OCI-LY7 (cell line): ENCODE results near the gene PTPRB. TPM values are rescaled to one million over a fixed set of nuclear protein-coding genes. Genes with fewer than 3 reads are reported as not detected.

Experiments used
- BruUV-seq: library from RNA; stranded (reverse); fragments of 400-500 nt; replicated peaks from 2 replicates; lab custom pipeline; 2021; lab: Mats Ljungman, UMichigan
- CTCF ChIA-PET: fragments of 300-600 bp; sonication (Branson Sonifier 250); formaldehyde crosslinking; loops from one replicate; lab custom pipeline; 2022; ENCODE audit warnings: antibody characterized with exemption; ENCODE audit not compliant: unreplicated experiment; lab: Charles Lee
- POLR2A ChIA-PET: fragments of 300-600 bp; sonication (Branson Sonifier 250); formaldehyde crosslinking; loops from one replicate; lab custom pipeline; 2022; ENCODE audit warnings: antibody characterized with exemption; lab: Charles Lee
- DNase-seq: peaks from one replicate; pipeline ENCODE4 v3.0.0-alpha.2; 2015; ENCODE audit warnings: low spot score
- H2AFZ ChIP-seq: fragments of 200-600 bp; sonication (generic), shearing (Covaris generic); 2 replicates; pipeline ENCODE4 v1.6.1; 2014; ENCODE audit warnings: mild to moderate bottlenecking, antibody characterized with exemption, low read length, moderate library complexity
- H3K27ac ChIP-seq: fragments of 200-600 bp; sonication (generic); 2 replicates; pipeline ENCODE4 v1.5.1; 2014; ENCODE audit warnings: mixed run types, low read depth, mild to moderate bottlenecking, moderate library complexity, low read length, inconsistent platforms; ENCODE audit not compliant: poor library complexity, severe bottlenecking
- H3K36me3 ChIP-seq: fragments of 200-600 bp; sonication (generic); 2 replicates; pipeline ENCODE4 v1.6.1; 2014; ENCODE audit warnings: mild to moderate bottlenecking, antibody characterized with exemption, low read length, moderate library complexity, mixed read lengths; ENCODE audit not compliant: insufficient read depth
- H3K4me1 ChIP-seq: fragments of 200-600 bp; sonication (generic); 2 replicates; pipeline ENCODE4 v1.5.1; 2014; ENCODE audit warnings: mild to moderate bottlenecking, low read length; ENCODE audit not compliant: insufficient read depth, poor library complexity, severe bottlenecking
- H3K4me2 ChIP-seq: fragments of 200-600 bp; sonication (generic); 2 replicates; pipeline ENCODE4 v1.6.1; 2014; ENCODE audit warnings: mild to moderate bottlenecking, low read length
- H3K4me3 ChIP-seq: fragments of 200-600 bp; sonication (generic); 2 replicates; pipeline ENCODE4 v1.5.1; 2014; ENCODE audit warnings: mild to moderate bottlenecking, low read depth, low read length; ENCODE audit not compliant: poor library complexity, severe bottlenecking
- H3K79me2 ChIP-seq: fragments of 200-600 bp; sonication (generic); 2 replicates; pipeline ENCODE4 v1.6.1; 2016; ENCODE audit warnings: low read depth, mild to moderate bottlenecking, low read length, moderate library complexity, mixed read lengths; ENCODE audit not compliant: insufficient read depth
- H3K9me2 ChIP-seq: fragments of 200-600 bp; sonication (generic); 2 replicates; pipeline ENCODE4 v1.6.1; 2016; ENCODE audit warnings: mild to moderate bottlenecking, low read length, mixed read lengths; ENCODE audit not compliant: insufficient read depth
- H3K9me3 ChIP-seq: fragments of 200-600 bp; sonication (generic); 2 replicates; pipeline ENCODE4 v1.6.1; 2014; ENCODE audit warnings: mild to moderate bottlenecking, mixed run types, low read length, mixed read lengths
- H4K20me1 ChIP-seq: fragments of 200-600 bp; sonication (generic); 2 replicates; pipeline ENCODE4 v1.6.1; 2014; ENCODE audit warnings: mild to moderate bottlenecking, antibody characterized with exemption, low read length, moderate library complexity, mixed read lengths; ENCODE audit not compliant: insufficient read depth
- CTCF ChIP-seq: fragments of 200-600 bp; sonication (generic); conservative IDR thresholded peaks from 2 replicates; pipeline ENCODE4 v1.5.1; 2014; ENCODE audit warnings: mild to moderate bottlenecking, antibody characterized with exemption, low read length, moderate library complexity, mixed read lengths
- EZH2phosphoT487 ChIP-seq: fragments of 200-600 bp; sonication (generic); IDR thresholded peaks from 2 replicates; pipeline ENCODE4 v1.6.1; 2018; ENCODE audit warnings: low read depth, borderline replicate concordance, mild to moderate bottlenecking, mixed run types, antibody characterized with exemption, low read length, moderate library complexity, mixed read lengths
- intact Hi-C: fragments of 100-400 bp; cut with micrococcal nuclease; formaldehyde crosslinking; loops from one replicate; pipeline ENCODE4 v1.10.0; 2022; ENCODE audit not compliant: unreplicated experiment
- total RNA-seq, 2 experiments: library from RNA; depleted of rRNA in 1 of 2; stranded (reverse); fragments of >200 nt in 1 of 2; shearing (Covaris generic) in 1 of 2; gene quantifications; 2 replicates each; pipeline ENCODE4 v1.2.3, GENCODE V29; 2014 to 2022

Gene PTPRB
- total RNA-seq, 2 experiments from 2014 or later = not detected

DNA sequence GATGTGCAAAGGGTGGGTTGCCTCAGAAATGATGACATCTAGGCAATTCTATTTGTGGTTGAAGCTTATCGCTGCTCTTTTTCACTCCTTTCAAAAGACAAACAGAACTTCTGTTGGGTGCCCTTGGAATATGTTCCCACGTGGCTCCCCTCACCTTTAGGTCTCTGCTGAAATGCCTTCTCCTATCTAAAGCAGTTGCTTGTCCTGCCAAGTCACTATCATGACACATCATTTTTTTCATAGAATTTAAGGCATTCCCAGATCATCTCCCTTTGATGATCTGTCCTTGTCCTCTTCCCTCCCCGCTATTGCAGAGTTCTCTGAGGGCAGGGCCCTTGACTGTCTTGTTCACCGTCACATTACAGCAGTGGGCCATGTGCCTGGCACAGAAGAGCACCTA, 75.7 kb downstream of the PTPRB start:
- DNase-seq = no peak
- H3K4me3 ChIP-seq = no peak overlapping the region
- no peak overlapping the region for H3K4me2 ChIP-seq
- H3K9me2 ChIP-seq = no peaks in the 10 kb centered on the region
- H2AFZ ChIP-seq = no peak overlapping the region
- no peaks in the 10 kb centered on the region for H3K36me3 ChIP-seq
- no peak overlapping the region for H3K27ac ChIP-seq
- ChIA-PET CTCF (no interaction called here), POLR2A (interaction anchor here (0.6 kb wide), 1 partner anchor 744 kb away, joined by 3 read pairs; no protein-coding TSS in a partner anchor)
- intact Hi-C loops = no loop called here
- H4K20me1 ChIP-seq = no peaks in the 10 kb centered on the region
- H3K9me3 ChIP-seq = no peaks in the 10 kb centered on the region
- no peaks in the 10 kb centered on the region for H3K4me1 ChIP-seq
- BruUV-seq = no TSS peak
- no peaks in the 10 kb centered on the region for H3K79me2 ChIP-seq
- TF ChIP-seq EZH2phosphoT487 (no peak), CTCF (no peak)

DNA sequence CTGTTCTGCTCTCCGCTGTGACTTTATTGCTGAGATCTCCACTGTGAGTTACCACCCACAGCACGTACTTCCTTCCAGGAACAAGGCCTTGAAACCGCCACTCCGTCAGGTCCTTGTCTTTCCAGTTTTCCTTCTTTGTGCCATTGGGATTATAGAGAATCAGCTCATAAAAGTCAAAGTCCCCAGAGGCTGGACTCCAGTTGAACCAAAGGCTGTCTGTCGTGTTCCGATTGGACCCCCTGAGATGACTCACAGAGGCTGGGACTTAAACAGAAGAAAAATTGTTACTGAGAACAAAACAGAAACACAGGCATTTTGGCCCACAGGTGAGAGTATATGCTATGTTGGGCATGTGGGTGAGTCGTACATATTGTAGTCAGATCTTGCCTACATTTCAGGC, 76.6 kb downstream of the PTPRB start:
- CTCF ChIA-PET = no interaction called here
- DNase-seq = no peak
- Histone ChIP-seq H3K79me2 (no peaks in the 10 kb centered on the region), H4K20me1 (no peaks in the 10 kb centered on the region), H3K27ac (no peak overlapping the region), H3K36me3 (no peaks in the 10 kb centered on the region), H3K4me1 (no peaks in the 10 kb centered on the region), H3K9me3 (no peaks in the 10 kb centered on the region), H2AFZ (no peak overlapping the region), H3K9me2 (no peaks in the 10 kb centered on the region), H3K4me3 (no peak overlapping the region), H3K4me2 (no peak overlapping the region)
- POLR2A ChIA-PET = no interaction called here
- TF ChIP-seq EZH2phosphoT487 (no peak), CTCF (no peak)
- intact Hi-C loops = no loop called here
- BruUV-seq = no TSS peak

DNA sequence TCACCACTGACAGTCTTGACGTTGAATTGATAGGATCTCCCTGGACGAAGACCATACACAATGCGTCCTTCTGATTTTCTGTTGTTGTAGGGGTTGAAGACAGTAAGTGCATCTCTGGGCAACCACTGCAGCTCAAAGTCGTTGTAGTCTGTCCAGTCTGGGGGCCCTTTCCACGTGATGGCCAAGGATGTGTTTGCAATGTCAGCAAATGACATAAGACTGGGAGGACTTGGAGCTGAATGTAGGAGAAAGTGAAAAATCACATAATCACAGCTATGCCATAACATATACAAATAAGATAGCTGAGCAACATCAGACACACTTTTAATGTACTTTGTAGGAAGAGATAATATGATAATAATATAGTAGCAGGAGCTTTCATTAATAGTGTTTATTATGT, 77.8 kb downstream of the PTPRB start:
- CTCF ChIA-PET = no interaction called here
- Histone ChIP-seq H4K20me1 (no peaks in the 10 kb centered on the region), H3K9me3 (no peaks in the 10 kb centered on the region), H3K9me2 (no peaks in the 10 kb centered on the region), H3K79me2 (no peaks in the 10 kb centered on the region), H2AFZ (no peak overlapping the region), H3K4me1 (no peaks in the 10 kb centered on the region), H3K27ac (no peak overlapping the region), H3K4me3 (no peak overlapping the region), H3K36me3 (no peaks in the 10 kb centered on the region), H3K4me2 (no peak overlapping the region)
- DNase-seq = no peak
- TF ChIP-seq CTCF = no peak
- no peak for TF ChIP-seq EZH2phosphoT487
- POLR2A ChIA-PET = interaction anchor here (0.7 to 0.9 kb wide), 2 partner anchors 13 to 586 kb away, joined by 3 read pairs; no protein-coding TSS in a partner anchor
- intact Hi-C loops = no loop called here
- BruUV-seq = no TSS peak
